ENCODE results near the gene FMNL2.

Gene FMNL2

GRCh38 chr2:152548111-152548875 is 213.3 kb downstream of the FMNL2 start:
- TF ChIP-seq CTCF (IDR thresholded peaks at IDR 0.05): no peak
- no peak for DNase-seq (ENCODE audit: low spot score)
- Histone ChIP-seq H3K27ac (no peak overlapping the region), H3K4me3 (no peak overlapping the region)

- no peak for DNase-seq (ENCODE audit: low spot score)
- TF ChIP-seq CTCF (IDR thresholded peaks at IDR 0.05): no peak
- no peak overlapping the region for H3K27ac ChIP-seq
- no peak overlapping the region for H3K4me3 ChIP-seq
These were observed 214.0 kb downstream of the FMNL2 start for GRCh38 chr2:152548996-152549395.

GRCh38 chr2:152549423-152549822 is 214.4 kb downstream of the FMNL2 start:
- Histone ChIP-seq H3K4me3 (no peak overlapping the region), H3K27ac (no peak overlapping the region)
- no peak for TF ChIP-seq CTCF (IDR thresholded peaks at IDR 0.05)

GRCh38 chr2:152550386-152550785 is 215.4 kb downstream of the FMNL2 start:
- Histone ChIP-seq H3K4me3 (no peak overlapping the region), H3K27ac (no peak overlapping the region)
- DNase-seq (ENCODE audit: low spot score): no peak
- TF ChIP-seq CTCF (IDR thresholded peaks at IDR 0.05): no peak

More at GRCh38 chr2:152549423-152549822, 214.4 kb downstream of the FMNL2 start:
- DNase-seq (ENCODE audit: low spot score): no peak

- no peak for DNase-seq (ENCODE audit: low spot score)
- Histone ChIP-seq H3K4me3 (no peak overlapping the region), H3K27ac (no peak overlapping the region)
- TF ChIP-seq CTCF (IDR thresholded peaks at IDR 0.05): no peak
These were observed 217.9 kb downstream of the FMNL2 start for GRCh38 chr2:152552888-152553287.

GRCh38 chr2:152553518-152553917 is 218.5 kb downstream of the FMNL2 start:
- H3K4me3 ChIP-seq: no peak overlapping the region
- no peak overlapping the region for H3K27ac ChIP-seq
- TF ChIP-seq CTCF (IDR thresholded peaks at IDR 0.05): no peak
- no peak for DNase-seq (ENCODE audit: low spot score)

- Histone ChIP-seq H3K27ac (no peak overlapping the region), H3K4me3 (no peak overlapping the region)
- TF ChIP-seq CTCF (IDR thresholded peaks at IDR 0.05): no peak
- DNase-seq (ENCODE audit: low spot score): no peak
These were observed 220.1 kb downstream of the FMNL2 start for GRCh38 chr2:152555048-152555447.
